Measurements from ENCODE around the gene INO80C.

The INO80C gene, protein sequence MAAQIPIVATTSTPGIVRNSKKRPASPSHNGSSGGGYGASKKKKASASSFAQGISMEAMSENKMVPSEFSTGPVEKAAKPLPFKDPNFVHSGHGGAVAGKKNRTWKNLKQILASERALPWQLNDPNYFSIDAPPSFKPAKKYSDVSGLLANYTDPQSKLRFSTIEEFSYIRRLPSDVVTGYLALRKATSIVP

DNA sequence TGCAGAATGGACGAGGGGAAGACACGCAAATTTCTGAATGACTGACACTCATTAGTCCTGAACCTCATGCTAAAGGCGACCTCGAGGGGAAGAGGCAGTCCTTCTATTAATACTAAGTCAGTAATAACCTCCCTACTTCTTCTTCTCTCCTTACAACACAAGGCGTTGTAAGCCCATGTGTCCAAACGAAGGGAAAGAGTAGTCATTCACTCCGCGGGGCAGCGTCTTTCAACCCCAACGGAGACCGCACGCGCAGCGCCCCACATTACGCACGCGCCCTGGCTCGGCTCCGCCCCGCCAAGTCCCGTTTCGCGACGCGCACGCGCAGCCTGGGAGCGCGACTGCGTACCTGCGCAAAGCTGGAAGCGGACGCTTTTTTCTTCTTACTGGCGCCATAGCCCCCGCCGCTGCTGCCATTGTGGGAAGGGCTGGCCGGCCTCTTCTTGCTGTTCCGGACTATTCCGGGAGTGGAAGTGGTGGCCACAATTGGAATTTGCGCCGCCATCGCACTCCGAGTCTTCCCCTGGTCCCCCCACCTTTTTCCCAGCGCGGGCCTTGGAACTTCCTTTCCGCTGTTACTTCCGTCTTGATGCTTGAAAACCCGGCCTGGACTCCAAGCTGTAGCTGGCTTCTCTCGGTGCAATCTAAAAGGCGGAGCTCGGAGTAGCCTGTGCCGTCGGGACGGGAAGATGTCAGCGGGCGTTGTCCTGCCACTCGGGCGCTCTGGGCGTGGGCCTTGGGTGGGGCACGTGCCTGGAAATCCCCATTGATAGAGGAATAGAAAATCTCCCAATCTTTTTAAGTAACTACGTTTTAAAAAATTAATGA is at the start of gene INO80C:
TSS of gene INO80C (minus strand) at position 591 of the 828 bp plus-strand sequence. CDS start at position 505, 86 bp downstream.
- DNase-seq (ENCODE audit: low read depth): peak; percentile 90

GRCh38 chr18:35547008-35547605 is 49.3 kb upstream of the INO80C start:
- no peak for DNase-seq (ENCODE audit: low read depth)

DNA sequence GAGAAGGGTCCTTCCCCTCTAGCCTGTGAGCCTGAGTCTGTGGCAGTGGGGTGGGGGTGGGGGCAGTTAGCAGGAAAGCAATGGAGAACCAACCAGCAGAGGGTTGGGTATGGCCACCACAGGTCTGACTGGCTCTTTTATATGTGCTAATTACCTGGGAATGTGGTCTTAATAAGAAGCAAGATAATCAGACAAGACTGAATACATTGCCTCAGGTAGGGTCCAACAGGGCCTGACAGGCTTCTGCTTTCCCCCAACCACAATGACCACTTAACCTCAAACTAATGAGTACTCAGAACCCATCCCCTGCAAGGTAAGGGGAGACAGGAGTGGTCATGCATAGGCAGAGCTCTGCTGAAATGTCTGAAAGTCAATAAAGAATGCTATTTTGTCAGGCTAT is 44.6 kb upstream of the INO80C start:
- DNase-seq (ENCODE audit: low read depth): no peak

DNA sequence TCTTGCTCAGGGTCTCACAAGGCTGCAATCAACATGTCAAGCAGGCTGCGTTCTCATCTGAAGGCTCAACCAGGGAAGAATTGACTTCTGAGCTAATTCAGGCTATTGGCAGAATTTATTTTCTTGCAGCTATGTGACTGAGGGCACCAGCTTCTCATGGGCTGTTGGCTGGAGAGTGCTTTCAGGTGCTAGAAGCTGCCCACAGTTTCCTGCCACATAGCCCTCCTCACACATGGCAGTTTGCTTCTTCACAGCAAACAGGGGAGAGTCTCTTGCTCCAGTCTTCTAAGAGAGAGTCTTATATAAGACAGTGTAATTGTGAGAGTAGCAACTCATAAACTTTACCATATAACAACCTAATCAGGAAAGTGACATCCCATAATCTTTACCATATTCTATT is 37.5 kb upstream of the INO80C start:
- DNase-seq (ENCODE audit: low read depth): no peak

DNA sequence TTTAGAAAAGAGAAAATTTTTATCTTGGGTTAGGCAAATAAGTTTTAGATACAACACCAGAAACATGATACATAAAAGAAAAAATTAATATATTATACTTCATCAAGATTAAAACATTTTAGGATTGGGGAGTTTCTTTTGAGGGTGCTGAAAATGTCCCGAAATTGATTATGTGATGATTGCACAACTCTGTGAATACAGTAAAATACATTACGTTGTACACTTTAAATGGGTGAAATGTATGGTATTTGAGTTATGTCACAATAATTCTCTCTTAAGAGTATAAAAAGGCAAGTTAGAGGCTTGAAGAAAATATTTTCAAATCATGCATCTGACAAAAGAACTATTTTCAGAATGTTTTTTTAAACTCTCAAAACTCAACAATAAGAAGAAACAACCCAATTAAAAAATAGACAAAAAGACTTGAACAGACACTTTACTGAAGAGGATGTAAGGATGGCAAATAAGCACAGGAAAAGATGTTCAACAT is 36.2 kb upstream of the INO80C start:
- DNase-seq (ENCODE audit: low read depth): no peak

DNA sequence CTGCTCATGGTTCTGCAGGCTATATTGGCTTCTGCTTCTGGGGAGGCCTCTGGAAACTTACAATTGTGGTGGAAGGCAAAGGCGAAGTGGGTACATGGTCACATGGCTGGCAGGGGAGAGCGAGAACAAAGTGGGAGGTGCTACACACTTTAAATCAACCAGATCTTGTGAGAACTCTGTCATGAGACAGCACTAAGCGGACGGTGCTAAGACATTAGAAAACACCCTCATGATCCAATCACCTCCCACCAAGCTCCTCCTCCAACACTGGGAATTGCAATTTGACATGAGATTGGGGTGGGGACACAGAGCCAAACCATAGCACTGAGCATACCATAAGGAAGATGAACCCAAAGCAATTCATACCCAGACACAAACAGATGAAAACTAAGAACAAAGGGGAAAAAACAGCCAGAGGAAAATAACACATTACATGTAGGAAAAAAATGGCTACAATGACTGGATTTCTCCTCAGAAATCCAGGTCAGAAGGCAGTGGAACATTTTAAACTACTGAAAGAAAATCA is 31.1 kb upstream of the INO80C start:
- no peak for DNase-seq (ENCODE audit: low read depth)

DNA sequence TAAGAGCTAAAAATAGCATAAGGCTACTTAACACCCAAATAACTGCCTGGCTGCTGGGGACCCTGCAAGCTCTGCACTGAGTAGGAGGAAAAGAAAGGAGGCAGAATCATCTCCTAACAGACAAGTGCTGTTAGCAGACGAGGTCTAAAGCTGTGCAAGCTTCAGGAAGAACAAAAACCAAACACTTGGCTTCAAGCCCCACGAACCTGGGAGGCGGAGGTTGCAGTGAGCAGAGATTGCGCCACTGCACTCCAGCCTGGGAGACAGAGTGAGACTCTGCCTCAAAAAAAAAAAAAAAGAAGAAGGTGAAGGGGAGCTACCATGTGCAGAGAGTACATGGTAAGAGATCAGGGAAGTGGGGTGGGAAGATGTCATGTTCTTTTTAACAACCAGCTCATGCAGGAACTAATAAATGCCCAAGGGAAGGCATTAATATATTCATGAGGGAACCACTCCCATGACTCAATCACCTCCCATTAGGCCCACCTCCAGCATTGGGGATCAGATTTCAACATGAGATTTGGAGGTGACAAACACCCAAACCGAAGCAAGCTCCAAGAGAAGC is 28.8 kb upstream of the INO80C start:
- DNase-seq (ENCODE audit: low read depth): no peak

DNA sequence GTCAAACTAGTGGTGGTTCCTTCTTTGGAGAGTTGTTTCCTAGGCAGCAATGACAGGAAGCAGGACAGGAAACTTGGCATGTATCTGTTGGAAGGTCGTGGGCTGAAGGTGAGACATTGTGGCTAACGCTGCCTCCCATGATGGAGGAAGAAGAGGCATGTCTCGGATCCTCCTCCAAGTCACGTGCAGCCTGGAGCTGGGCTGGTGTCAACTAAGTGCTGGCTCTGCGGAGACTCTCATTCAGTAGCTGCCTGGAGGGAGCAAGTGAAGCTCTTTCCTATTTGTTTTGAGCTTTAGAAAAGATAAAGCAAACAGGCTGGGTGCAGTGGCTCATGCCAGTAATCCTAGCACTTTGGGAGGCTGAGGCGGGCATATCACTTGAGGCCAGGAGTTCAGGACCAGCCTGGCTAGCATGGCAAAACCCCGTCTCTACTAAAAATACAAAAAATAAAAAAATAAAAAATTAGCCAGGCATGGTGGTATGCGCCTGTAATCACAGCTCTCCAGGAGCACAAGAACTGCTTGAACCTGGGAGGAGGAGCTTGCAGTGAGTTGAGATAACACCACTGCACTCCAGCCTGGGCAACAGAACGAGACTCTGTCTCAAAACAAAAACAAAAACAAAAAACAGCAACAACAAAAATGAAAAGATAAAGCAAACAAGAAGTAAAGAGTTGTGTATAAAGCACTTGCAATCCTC is 28.2 kb upstream of the INO80C start:
- DNase-seq (ENCODE audit: low read depth): no peak

DNA sequence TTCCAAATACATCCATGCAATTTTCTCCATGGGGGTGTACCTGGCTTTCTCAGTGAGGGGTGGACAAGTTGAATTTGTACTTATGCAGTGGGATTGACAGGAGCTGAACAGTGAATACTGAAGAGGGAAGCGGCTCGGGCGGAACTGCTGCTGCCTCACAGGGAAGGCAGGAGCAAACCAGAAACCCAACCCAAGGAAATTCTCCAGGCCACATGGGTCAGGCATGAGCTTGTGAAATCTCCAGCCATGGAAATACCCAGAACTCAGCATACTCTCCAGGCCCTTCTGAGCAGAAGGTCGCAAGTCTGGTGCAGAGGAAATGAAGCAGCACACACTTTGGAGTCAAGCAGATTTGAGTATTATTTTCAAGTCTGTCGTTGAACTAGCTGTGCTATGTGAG is 26.5 kb upstream of the INO80C start:
- DNase-seq (ENCODE audit: low read depth): no peak

DNA sequence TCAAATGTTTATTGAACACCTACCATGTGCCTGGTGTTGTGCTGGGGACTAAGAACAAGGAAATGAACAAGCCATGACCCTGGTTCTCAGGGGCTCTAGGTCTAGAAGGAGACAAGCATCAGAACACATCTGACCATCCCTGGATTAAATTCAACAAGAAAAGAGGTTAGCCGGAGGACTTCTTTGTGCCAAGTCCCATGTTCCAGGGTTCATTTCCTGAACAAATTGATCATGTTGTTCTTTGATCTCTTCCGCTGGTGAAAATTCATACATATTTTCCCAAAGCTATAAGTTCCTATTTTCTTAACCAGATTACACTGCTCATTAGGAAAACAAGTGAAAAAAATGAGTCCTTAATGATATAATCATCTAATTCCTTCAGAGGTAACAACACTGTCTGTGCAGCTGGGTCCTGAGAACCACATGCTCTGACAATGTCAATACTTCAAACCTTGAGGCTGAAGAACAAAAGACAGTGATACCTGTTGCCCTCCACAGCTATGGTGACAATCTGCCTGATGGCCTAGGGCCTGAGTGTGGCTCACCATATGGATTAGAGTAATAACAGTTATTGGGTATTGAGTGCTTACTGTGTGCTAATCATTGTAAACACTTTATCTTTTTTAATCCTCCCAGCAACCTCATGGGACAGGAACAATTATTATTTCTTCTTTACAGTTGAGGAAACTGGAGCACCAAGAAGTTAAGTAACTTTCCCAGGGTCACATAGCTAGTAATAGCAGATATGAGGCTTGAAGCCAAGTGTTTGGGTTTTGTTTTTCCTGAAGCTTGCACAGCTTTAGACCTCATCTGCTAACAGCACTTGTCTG is 24.6 kb upstream of the INO80C start:
- DNase-seq (ENCODE audit: low read depth): no peak

GRCh38 chr18:35521133-35521532 is 23.4 kb upstream of the INO80C start:
- no peak for DNase-seq (ENCODE audit: low read depth)

GRCh38 chr18:35519148-35519899 is 21.6 kb upstream of the INO80C start:
- DNase-seq (ENCODE audit: low read depth): no peak

GRCh38 chr18:35517715-35518114 is 20.0 kb upstream of the INO80C start:
- no peak for DNase-seq (ENCODE audit: low read depth)

DNA sequence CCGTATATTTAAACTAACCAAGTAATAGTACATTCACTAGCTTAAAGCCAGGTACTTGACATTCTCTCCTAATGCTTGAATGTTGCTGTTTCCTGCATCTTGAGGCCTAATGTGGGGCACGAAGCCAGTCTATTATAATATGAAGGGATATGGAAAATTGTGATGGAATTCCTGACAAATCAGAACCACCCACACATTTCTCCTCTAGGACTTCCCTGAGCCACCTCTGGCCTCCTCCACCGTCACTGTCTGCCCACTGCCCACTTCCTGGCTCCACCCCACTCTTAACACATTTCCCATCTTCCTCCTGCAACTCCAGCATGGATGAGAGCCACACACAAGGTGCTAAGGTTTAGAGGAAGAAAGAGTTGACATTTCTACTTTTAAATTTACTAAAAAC is 19.0 kb upstream of the INO80C start:
- no peak for DNase-seq (ENCODE audit: low read depth)

GRCh38 chr18:35516351-35516750 is 18.6 kb upstream of the INO80C start:
- DNase-seq (ENCODE audit: low read depth): no peak

DNA sequence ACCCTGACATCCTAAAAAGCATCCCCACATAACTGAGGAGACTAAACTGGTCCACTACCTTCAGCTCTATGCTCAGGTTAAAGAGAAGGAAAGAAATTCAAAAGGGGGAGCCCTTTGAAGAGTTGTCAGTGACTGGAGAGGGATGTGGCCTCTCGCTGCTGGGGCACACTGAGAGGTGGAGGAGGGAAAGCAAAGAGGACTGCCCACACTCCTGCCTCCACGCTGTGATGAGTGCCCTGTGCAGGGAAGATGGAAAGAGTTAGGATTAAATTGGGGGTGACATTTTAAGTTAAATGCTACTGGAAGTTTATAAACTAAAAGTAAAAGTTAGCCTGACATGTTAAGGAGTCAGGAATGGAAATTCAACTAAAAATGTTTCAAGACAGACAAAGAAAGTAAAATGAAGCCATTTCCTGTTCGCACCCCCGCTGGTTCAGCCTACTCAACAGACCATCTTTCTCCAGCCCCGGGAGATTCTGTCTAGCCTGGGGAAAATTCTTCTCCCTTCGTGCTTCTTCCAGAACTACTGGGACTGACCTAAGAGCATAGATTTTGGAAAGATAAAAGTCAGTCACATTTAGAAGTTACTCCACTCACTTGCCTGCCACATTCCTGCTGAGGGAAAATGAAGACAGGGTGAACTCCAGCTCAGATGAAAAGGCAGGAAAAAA is 17.8 kb upstream of the INO80C start:
- DNase-seq (ENCODE audit: low read depth): no peak

- DNase-seq (ENCODE audit: low read depth): no peak
Measured at GRCh38 chr18:35514752-35515459, 17.1 kb upstream of the INO80C start.

- DNase-seq (ENCODE audit: low read depth): no peak
Measured at GRCh38 chr18:35514283-35514682, 16.5 kb upstream of the INO80C start.

Measured in activated T-cell treated with anti-CD3 and anti-CD28 coated beads for 1 hour (primary cell).